IPS-11a (cell line): Measurements from ENCODE around the gene SLC9A9.

ENCODE experiments used
- H3K4me3 ChIP-seq: one replicate; pipeline ENCODE4 v1.5.1; 2013; ENCODE audit warnings: low read depth, low read length, control low read depth

The SLC9A9 gene

GRCh38 chr3:143573610-143574303 is 274.5 kb downstream of the SLC9A9 start:
- no peak overlapping the region for H3K4me3 ChIP-seq

- H3K4me3 ChIP-seq = no peak overlapping the region
Measured at GRCh38 chr3:143571548-143571947, 276.7 kb downstream of the SLC9A9 start.

DNA sequence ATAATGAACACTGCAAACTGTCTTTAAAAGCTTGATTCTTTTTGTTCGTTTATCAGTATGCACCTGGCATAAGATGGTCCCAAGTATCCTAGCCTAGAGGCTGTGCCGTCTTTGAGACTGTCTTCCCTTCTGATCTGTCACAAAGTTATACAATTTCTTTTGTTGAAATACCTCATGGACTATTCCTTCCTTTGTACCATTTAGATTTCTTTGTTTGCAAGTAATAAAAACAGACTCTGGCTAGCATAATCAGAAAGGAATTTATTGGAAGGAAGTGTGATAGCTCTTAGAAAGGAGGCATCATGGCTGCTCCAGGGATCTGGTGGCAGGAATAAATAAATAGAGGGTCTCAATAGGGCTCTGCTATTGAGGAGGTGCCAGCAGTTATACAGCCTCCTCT is 280.4 kb downstream of the SLC9A9 start:
- H3K4me3 ChIP-seq = no peak overlapping the region

DNA sequence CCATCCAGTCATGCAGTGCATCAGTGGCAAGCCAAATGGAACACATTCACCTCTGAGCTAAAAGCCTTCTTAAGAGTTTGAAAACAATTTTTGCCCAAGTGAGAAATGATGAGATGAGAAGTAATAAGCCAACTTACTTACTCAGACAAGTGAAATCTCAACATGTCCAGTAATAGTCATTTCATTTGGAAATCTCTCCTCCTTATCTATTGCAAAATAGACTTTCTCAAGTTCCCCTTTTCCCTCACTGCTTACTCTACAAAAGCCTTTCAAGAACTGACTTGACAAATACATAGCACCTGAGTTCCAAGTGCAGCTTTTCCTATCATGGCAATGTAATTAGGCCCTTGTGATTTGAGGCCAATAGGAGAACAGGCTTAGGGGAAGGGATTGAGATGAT is 282.3 kb downstream of the SLC9A9 start:
- H3K4me3 ChIP-seq = no peak overlapping the region

- H3K4me3 ChIP-seq = no peak overlapping the region
Measured at GRCh38 chr3:143563786-143564185, 284.5 kb downstream of the SLC9A9 start.

DNA sequence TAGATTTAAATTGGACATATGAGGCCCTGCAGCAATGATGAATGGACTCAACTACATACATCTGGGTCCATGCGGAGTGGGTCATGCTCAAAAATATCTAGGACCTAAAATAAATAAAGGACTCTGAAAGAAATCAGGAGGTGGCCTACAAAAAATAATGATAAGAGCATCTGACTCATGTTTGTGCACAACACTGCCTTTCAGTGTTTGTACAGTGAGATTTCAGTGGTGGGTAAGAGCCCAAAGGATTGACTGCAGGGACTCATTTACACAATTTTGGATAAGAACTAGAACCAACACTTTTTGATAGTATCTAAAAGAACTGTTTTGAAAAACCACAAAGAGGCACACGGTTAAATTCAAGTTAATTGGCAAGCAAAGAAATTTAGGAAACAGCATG is 285.5 kb downstream of the SLC9A9 start:
- H3K4me3 ChIP-seq = no peak overlapping the region

GRCh38 chr3:143559296-143559695 is 289.0 kb downstream of the SLC9A9 start:
- H3K4me3 ChIP-seq = no peak overlapping the region

- H3K4me3 ChIP-seq = no peak overlapping the region
Measured at GRCh38 chr3:143552851-143553250, 295.4 kb downstream of the SLC9A9 start.

GRCh38 chr3:143551761-143552160 is 296.5 kb downstream of the SLC9A9 start:
- H3K4me3 ChIP-seq = no peak overlapping the region

GRCh38 chr3:143548861-143549497 is 299.3 kb downstream of the SLC9A9 start:
- no peak overlapping the region for H3K4me3 ChIP-seq

GRCh38 chr3:143548393-143548792 is 299.9 kb downstream of the SLC9A9 start:
- no peak overlapping the region for H3K4me3 ChIP-seq

DNA sequence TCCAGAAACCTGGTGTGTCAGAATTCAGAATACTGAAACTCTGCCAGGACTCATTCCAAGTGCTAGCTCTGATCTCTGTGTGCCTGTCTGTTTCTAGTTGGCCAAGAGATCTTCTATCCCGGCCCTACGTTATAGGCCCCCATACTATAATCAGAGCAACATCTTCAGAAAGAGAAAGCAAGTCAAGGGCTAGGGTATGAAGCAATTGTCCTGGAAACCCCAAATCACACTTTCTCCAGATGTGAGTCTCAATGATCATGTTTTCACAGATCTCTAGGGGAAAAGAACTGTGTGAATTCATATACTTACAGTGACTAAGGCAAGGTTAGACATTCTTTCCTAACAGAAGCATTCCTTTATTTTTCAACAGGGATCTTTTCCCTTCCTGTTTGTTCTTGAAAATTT is 309.7 kb downstream of the SLC9A9 start:
- no peak overlapping the region for H3K4me3 ChIP-seq

- no peak overlapping the region for H3K4me3 ChIP-seq
Measured at GRCh38 chr3:143538061-143538460, 310.2 kb downstream of the SLC9A9 start.

GRCh38 chr3:143536817-143537535 is 311.3 kb downstream of the SLC9A9 start:
- H3K4me3 ChIP-seq = no peak overlapping the region

- H3K4me3 ChIP-seq = no peak overlapping the region
Measured at GRCh38 chr3:143535994-143536784, 312.1 kb downstream of the SLC9A9 start.

GRCh38 chr3:143533391-143533790 is 314.9 kb downstream of the SLC9A9 start:
- H3K4me3 ChIP-seq = no peak overlapping the region

DNA sequence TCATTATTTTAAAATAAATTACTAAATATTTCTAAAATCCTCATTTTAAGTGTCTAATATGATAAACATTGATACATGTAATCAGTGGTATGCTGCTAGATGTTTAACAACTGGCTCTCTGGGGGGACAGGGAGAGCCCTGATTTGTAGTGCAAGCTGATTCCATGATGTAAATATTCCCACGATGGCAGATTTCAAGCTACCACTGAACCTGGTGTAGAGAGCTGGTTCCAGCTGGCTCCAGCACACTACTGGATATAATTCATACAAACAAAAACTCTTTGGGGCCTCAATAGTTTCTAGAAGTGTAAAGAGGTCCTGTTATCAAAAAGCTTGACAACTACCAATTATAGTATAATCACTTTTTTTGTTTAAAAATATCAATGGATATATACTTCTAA is 316.2 kb downstream of the SLC9A9 start:
- H3K4me3 ChIP-seq = no peak overlapping the region

- H3K4me3 ChIP-seq = no peak overlapping the region
Measured at GRCh38 chr3:143531101-143531500, 317.2 kb downstream of the SLC9A9 start.

GRCh38 chr3:143529798-143530197 is 318.5 kb downstream of the SLC9A9 start:
- no peak overlapping the region for H3K4me3 ChIP-seq

- H3K4me3 ChIP-seq = no peak overlapping the region
Measured at GRCh38 chr3:143529018-143529478, 319.2 kb downstream of the SLC9A9 start.

- no peak overlapping the region for H3K4me3 ChIP-seq
Measured at GRCh38 chr3:143526011-143526545, 322.2 kb downstream of the SLC9A9 start.
